GM18868 (cell line): ENCODE data around the gene KCNJ1.

Experiments
- ATAC-seq: cut with Tn5 transposase; IDR thresholded peaks from one replicate; pipeline ENCODE4 v1.9.1; 2021; ENCODE audit warnings: mild to moderate bottlenecking, moderate library complexity; ENCODE audit not compliant: unreplicated experiment

Gene KCNJ1

DNA sequence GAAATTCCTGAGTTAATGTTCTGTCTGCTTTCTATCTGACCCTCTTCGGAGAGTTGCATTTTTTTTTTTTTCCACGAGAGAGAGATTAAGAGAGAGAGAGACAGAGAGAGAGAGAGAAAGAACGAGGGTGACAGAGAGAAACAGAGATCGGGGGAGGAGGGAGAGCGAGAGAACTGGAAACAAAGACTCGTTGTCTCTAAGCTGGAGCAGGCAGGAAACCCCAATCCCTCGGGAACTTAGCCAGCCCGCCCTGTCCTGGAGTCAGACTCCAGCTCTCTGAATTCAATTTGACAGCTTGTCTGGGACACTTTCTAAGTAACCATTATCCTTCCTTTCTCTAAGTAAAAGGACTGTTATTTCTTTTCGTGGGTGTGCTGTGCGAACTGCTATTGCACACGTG, 76.9 kb downstream of the KCNJ1 start:
- ATAC-seq, result no peak

DNA sequence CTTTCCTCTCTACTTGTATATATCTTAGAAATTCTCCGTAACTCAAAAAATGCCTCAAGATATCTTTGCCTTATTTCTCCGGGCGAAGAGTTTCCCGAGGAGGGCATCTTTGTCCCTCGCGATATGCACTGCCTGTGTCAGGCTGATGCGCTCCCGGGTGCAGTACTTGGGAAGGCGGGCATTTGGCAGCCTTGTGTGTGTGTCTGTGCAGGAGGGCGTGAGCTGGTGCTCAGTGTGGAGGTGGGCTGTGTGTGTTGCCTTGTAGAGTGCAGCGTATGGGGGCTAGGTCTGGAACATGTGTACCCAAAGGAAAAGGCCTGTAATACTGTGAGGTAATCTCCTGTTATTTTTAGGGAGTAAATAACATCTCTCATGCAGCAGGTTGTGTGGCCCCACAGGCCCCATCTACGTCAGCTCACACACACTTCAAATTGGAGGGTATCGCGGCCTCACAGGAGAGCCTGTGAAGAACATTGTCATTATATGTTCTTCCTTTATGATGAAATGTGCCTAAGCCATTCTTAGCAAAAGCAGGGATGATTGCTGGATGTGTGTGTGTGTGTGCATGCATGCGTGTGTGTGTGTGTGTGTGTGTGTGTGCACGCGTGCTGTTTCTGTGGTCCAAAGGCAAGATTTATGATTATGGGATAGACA, 77.5 kb downstream of the KCNJ1 start:
- no peak for ATAC-seq
